ENCODE data around the gene SLC27A4.
"Not testable (repeated sequence)": the region's sequence is repeated elsewhere in the genome, so short reads cannot be mapped to it uniquely, and the experiment has no call there.

The SLC27A4 gene

DNA sequence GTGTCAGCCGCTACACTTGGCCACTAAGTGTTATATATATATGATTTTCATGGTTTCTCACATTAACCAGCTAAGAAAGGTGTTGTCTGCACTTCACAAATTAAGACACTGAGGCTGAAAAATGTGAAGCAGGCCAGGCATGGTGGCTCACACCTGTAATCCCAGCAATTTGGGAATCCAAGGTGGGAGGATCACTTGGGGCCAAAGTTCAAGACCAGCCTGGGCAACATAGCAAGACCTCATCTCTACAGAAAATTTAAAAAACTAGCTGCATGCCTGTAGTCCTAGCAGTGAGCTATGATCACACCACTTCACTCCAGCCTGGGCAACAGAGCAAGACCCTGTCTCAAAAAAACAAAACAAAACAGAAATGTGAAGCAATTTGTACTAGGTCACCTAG is 15.9 kb upstream of the SLC27A4 start:
- Histone ChIP-seq H3K9me3 (ENCODE audit: control insufficient read depth, insufficient read depth, low read length) (no peaks in the 10 kb centered on the region), H3K36me3 (ENCODE audit: control insufficient read depth, insufficient read depth, low read length) (peaks cover 8% of the 10 kb centered on the region; the same call in 1 of the 2 replicates), H3K4me3 (ENCODE audit: low read length) (no peak overlapping the region), H3K4me1 (ENCODE audit: control insufficient read depth, insufficient read depth, low read length) (no peaks in the 10 kb centered on the region), H3K27ac (ENCODE audit: low read length) (no peak overlapping the region), H3K27me3 (ENCODE audit: control insufficient read depth, insufficient read depth, low read length) (no peaks in the 10 kb centered on the region)
- DNase-seq (ENCODE audit: low read depth, low spot score) = no peak
- WGBS (ENCODE audit: insufficient coverage, insufficient read length) = no CpG with 5 or more reads among the region's 1 CpG

DNA sequence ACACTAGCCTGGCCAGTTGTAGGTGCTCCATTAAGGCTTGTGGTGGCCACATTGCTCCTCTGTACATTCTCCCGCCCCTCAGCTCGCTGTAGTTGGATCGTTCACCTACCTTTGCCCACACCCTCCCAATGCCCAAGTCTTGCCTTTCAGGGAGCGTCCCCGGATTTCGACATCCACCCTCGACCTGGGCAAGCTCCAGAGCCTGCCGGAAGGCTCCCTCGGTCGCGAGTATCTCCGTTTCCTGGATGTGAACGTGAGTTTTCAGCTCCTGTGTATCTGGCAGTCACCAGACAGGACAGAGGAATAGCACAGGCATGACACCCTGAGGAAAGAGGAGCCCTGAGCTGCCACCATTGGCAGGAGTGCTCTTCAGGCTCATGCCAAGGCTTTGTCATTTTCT is 14.7 kb upstream of the SLC27A4 start:
- H3K4me1 ChIP-seq (ENCODE audit: control insufficient read depth, insufficient read depth, low read length) = no peaks in the 10 kb centered on the region
- no peak for DNase-seq (ENCODE audit: low read depth, low spot score)
- H3K27me3 ChIP-seq (ENCODE audit: control insufficient read depth, insufficient read depth, low read length) = no peaks in the 10 kb centered on the region
- no CpG with 5 or more reads among the region's 13 CpGs for WGBS (ENCODE audit: insufficient coverage, insufficient read length)
- no peaks in the 10 kb centered on the region for H3K9me3 ChIP-seq (ENCODE audit: control insufficient read depth, insufficient read depth, low read length)
- H3K4me3 ChIP-seq (ENCODE audit: low read length) = no peak overlapping the region
- no peak overlapping the region for H3K27ac ChIP-seq (ENCODE audit: low read length)
- H3K36me3 ChIP-seq (ENCODE audit: control insufficient read depth, insufficient read depth, low read length) = peaks cover 8% of the 10 kb centered on the region; the same call in 1 of the 2 replicates

GRCh38 chr9:128333451-128333869 is 6.9 kb upstream of the SLC27A4 start:
- WGBS (ENCODE audit: insufficient coverage, insufficient read length) = no CpG with 5 or more reads among the region's 11 CpGs
- Histone ChIP-seq H3K36me3 (ENCODE audit: control insufficient read depth, insufficient read depth, low read length) (no peaks in the 10 kb centered on the region), H3K4me1 (ENCODE audit: control insufficient read depth, insufficient read depth, low read length) (no peaks in the 10 kb centered on the region), H3K27me3 (ENCODE audit: control insufficient read depth, insufficient read depth, low read length) (no peaks in the 10 kb centered on the region), H3K4me3 (ENCODE audit: low read length) (no peak overlapping the region), H3K27ac (ENCODE audit: low read length) (no peak overlapping the region), H3K9me3 (ENCODE audit: control insufficient read depth, insufficient read depth, low read length) (no peaks in the 10 kb centered on the region)
- no peak for DNase-seq (ENCODE audit: low read depth, low spot score)

DNA sequence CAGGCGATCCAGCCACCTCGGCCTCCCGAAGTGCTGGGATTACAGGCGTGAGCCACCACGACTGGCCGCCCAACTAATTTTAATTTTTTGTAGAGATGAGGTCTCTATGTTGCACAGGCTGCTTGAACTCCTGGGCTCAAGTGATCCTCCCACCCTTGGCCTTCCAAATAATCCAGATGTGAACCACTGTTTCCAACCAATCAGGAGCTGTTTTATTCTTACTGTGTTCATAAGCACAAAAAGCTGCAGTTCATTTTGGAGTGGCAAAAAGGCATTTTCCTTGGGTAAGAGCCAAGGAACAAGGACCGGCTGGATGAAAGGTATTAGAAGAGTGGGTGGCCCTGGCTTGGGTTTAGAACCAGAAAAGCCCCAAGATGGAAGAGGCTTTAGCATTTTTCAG is 5.2 kb upstream of the SLC27A4 start:
- Histone ChIP-seq H3K27ac (ENCODE audit: low read length) (no peak overlapping the region), H3K36me3 (ENCODE audit: control insufficient read depth, insufficient read depth, low read length) (no peaks in the 10 kb centered on the region), H3K4me1 (ENCODE audit: control insufficient read depth, insufficient read depth, low read length) (no peaks in the 10 kb centered on the region), H3K27me3 (ENCODE audit: control insufficient read depth, insufficient read depth, low read length) (no peaks in the 10 kb centered on the region), H3K9me3 (ENCODE audit: control insufficient read depth, insufficient read depth, low read length) (no peaks in the 10 kb centered on the region), H3K4me3 (ENCODE audit: low read length) (no peak overlapping the region)
- no peak for DNase-seq (ENCODE audit: low read depth, low spot score)
- no CpG with 5 or more reads among the region's 7 CpGs for WGBS (ENCODE audit: insufficient coverage, insufficient read length)

DNA sequence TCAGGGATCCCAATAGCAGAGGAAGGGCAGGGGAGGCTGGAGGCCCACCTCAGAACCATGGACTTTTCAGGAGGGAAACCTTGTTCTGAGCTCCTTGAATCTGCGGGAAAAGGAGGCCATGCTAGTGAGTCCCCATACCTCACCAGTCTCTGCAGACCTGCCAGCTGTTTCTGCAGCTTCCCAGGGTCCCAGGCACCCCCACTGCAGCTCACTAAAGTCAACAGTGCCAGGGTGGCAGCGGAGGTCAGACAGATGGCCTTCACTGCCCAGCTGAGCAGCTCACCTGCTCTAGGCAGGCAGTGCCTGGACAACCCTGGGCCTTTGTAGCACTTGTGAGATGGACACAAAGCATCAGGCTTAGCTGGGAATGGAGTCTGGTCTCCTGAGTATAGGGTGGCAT is 4.4 kb upstream of the SLC27A4 start:
- no CpG with 5 or more reads among the region's 2 CpGs for WGBS (ENCODE audit: insufficient coverage, insufficient read length)
- Histone ChIP-seq H3K4me1 (ENCODE audit: control insufficient read depth, insufficient read depth, low read length) (no peaks in the 10 kb centered on the region), H3K27ac (ENCODE audit: low read length) (no peak overlapping the region), H3K4me3 (ENCODE audit: low read length) (no peak overlapping the region), H3K27me3 (ENCODE audit: control insufficient read depth, insufficient read depth, low read length) (no peaks in the 10 kb centered on the region), H3K9me3 (ENCODE audit: control insufficient read depth, insufficient read depth, low read length) (no peaks in the 10 kb centered on the region), H3K36me3 (ENCODE audit: control insufficient read depth, insufficient read depth, low read length) (no peaks in the 10 kb centered on the region)
- DNase-seq (ENCODE audit: low read depth, low spot score) = no peak

DNA sequence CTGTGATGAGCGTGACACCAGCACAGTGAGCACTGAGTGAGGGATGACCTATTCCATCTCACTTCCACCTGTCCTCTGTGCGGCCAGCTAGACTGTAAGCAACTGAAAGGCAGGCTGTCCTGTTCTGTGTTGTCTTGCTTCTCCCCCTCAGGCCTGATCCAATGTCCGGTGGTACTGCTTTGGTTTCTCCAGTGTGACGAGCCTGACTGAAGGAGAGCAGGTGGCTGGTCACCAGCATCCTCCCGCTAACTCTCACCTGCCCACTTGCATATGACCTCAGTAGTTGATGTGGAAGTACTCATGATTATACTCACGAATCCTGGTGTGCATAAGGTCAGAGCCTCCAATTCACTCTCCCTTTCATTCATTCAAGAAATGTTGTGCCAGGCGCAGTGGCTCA is 2.4 kb upstream of the SLC27A4 start:
- no peak for DNase-seq (ENCODE audit: low read depth, low spot score)
- Histone ChIP-seq H3K36me3 (ENCODE audit: control insufficient read depth, insufficient read depth, low read length) (no peaks in the 10 kb centered on the region), H3K27me3 (ENCODE audit: control insufficient read depth, insufficient read depth, low read length) (no peaks in the 10 kb centered on the region), H3K9me3 (ENCODE audit: control insufficient read depth, insufficient read depth, low read length) (no peaks in the 10 kb centered on the region), H3K27ac (ENCODE audit: low read length) (no peak overlapping the region), H3K4me1 (ENCODE audit: control insufficient read depth, insufficient read depth, low read length) (no peaks in the 10 kb centered on the region), H3K4me3 (ENCODE audit: low read length) (no peak overlapping the region)
- no CpG with 5 or more reads among the region's 7 CpGs for WGBS (ENCODE audit: insufficient coverage, insufficient read length)

DNA sequence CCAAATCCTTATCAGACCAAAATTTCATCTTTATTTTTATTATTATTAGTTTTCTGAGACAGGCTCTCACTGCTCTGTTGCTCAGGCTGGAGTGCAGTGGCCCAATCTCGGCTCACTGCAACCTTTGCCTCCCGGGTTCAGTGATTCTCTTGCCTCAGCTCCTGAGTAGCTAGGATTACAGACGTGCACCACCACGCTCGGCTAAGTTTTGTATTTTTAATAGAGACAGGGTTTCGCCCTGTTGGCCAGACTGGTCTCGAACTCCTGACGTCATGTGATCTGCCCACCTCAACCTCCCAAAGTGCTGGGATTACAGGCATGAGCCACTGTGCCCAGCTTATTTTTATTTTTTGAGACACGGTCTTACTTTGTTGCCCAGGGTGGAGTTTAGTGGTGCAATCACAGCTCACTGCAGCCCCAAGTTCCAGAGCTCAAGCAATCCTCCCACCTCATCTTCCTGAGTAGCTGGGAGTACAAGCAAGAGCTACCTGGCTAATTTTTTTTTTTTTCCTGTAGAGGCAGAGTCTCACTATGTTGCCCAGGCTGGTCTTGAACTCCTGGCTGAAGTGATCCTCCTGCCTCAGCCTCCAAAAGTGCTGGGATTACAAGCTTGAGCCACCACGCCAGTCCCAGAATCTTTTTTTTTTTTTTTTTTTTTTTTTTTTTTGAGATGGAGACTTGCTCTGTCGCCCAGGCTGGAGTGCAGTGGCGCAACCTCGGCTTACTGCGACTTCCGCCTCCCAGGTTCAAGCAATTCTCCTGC is 1.3 kb upstream of the SLC27A4 start:
- H3K36me3 ChIP-seq (ENCODE audit: control insufficient read depth, insufficient read depth, low read length); H3K4me3 ChIP-seq (ENCODE audit: low read length); H3K27ac ChIP-seq (ENCODE audit: low read length); H3K9me3 ChIP-seq (ENCODE audit: control insufficient read depth, insufficient read depth, low read length); H3K4me1 ChIP-seq (ENCODE audit: control insufficient read depth, insufficient read depth, low read length); H3K27me3 ChIP-seq (ENCODE audit: control insufficient read depth, insufficient read depth, low read length); DNase-seq (ENCODE audit: low read depth, low spot score): not testable (repeated sequence)
- no CpG with 5 or more reads among the region's 15 CpGs for WGBS (ENCODE audit: insufficient coverage, insufficient read length)

GRCh38 chr9:128340691-128341434 is 536 bp downstream of the SLC27A4 start:
- no peaks in the 10 kb centered on the region for H3K4me1 ChIP-seq (ENCODE audit: control insufficient read depth, insufficient read depth, low read length)
- H3K36me3 ChIP-seq (ENCODE audit: control insufficient read depth, insufficient read depth, low read length) = peaks cover 5% of the 10 kb centered on the region
- H3K4me3 ChIP-seq (ENCODE audit: low read length) = peak overlapping the region; percentile 91
- H3K27me3 ChIP-seq (ENCODE audit: control insufficient read depth, insufficient read depth, low read length) = no peaks in the 10 kb centered on the region
- no peak overlapping the region for H3K27ac ChIP-seq (ENCODE audit: low read length)
- WGBS (ENCODE audit: insufficient coverage, insufficient read length) = no CpG with 5 or more reads among the region's 48 CpGs
- no peak for DNase-seq (ENCODE audit: low read depth, low spot score)
- H3K9me3 ChIP-seq (ENCODE audit: control insufficient read depth, insufficient read depth, low read length) = no peaks in the 10 kb centered on the region

DNA sequence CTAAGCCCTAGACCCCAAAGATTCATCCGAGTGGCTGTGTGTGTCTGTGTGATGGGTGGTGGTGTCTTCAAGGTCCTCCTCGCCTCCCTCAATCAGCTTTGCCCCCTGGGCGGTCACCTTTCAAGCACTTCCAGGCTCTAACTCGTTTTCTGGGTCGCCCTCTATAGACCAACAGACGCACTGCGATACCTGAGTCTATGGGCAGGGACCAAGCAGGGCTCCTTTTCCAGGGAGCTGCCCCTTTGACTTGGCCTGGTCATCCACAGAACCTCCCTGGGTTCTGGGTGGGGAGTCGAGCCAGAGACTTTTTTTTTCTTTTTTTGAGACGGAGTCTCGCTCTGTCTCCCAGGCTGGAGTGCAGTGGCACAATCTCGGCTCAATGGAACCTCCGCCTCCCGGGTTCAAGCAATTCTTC is 1.1 kb downstream of the SLC27A4 start:
- no CpG with 5 or more reads among the region's 13 CpGs for WGBS (ENCODE audit: insufficient coverage, insufficient read length)
- Histone ChIP-seq H3K9me3 (ENCODE audit: control insufficient read depth, insufficient read depth, low read length) (no peaks in the 10 kb centered on the region), H3K27ac (ENCODE audit: low read length) (no peak overlapping the region), H3K4me3 (ENCODE audit: low read length) (peak overlapping the region; percentile 91; the same call in 1 of the 2 replicates), H3K4me1 (ENCODE audit: control insufficient read depth, insufficient read depth, low read length) (no peaks in the 10 kb centered on the region), H3K27me3 (ENCODE audit: control insufficient read depth, insufficient read depth, low read length) (no peaks in the 10 kb centered on the region), H3K36me3 (ENCODE audit: control insufficient read depth, insufficient read depth, low read length) (peaks cover 5% of the 10 kb centered on the region)
- DNase-seq (ENCODE audit: low read depth, low spot score) = no peak

GRCh38 chr9:128342971-128343680 is 2.8 kb downstream of the SLC27A4 start:
- Histone ChIP-seq H3K9me3 (ENCODE audit: control insufficient read depth, insufficient read depth, low read length) (no peaks in the 10 kb centered on the region), H3K27me3 (ENCODE audit: control insufficient read depth, insufficient read depth, low read length) (no peaks in the 10 kb centered on the region), H3K27ac (ENCODE audit: low read length) (no peak overlapping the region), H3K36me3 (ENCODE audit: control insufficient read depth, insufficient read depth, low read length) (peaks cover 6% of the 10 kb centered on the region), H3K4me3 (ENCODE audit: low read length) (no peak overlapping the region), H3K4me1 (ENCODE audit: control insufficient read depth, insufficient read depth, low read length) (no peaks in the 10 kb centered on the region)
- DNase-seq (ENCODE audit: low read depth, low spot score) = no peak
- WGBS (ENCODE audit: insufficient coverage, insufficient read length) = no CpG with 5 or more reads among the region's 8 CpGs

Data from iPS DF 6.9 (cell line).